ENCODE measurements around the gene PGS1.

Gene PGS1

DNA sequence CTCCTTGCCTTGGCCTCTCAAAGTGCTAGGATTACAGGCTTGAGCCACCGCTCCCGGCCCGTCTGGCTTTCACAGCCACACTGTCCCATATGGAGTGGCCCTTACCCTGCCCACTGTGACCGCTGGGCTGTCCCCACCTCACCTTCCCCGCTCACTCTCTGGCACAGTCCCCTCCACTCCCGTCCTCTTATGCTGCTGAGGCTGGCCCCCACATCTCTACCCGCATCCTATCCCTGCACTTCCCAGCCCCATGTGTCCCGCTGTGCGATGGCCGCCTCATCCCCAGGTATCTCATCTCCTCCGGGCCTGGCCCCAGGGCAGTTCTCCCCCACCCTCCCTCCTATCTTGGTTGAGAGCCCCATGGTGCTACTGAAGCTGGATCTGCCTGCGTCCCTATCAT, 93.2 kb downstream of the PGS1 start:
- H3K4me3 ChIP-seq (ENCODE audit: low read depth, low read length), result no peak overlapping the region
- no peak for DNase-seq (ENCODE audit: low read depth)
- TF ChIP-seq POLR2A (IDR thresholded peaks at IDR 0.05; ENCODE audit: extremely low read depth, insufficient read length), result no peak
- no peak for TF ChIP-seq MYC (IDR thresholded peaks at IDR 0.05; ENCODE audit: low read depth, low read length)

DNA sequence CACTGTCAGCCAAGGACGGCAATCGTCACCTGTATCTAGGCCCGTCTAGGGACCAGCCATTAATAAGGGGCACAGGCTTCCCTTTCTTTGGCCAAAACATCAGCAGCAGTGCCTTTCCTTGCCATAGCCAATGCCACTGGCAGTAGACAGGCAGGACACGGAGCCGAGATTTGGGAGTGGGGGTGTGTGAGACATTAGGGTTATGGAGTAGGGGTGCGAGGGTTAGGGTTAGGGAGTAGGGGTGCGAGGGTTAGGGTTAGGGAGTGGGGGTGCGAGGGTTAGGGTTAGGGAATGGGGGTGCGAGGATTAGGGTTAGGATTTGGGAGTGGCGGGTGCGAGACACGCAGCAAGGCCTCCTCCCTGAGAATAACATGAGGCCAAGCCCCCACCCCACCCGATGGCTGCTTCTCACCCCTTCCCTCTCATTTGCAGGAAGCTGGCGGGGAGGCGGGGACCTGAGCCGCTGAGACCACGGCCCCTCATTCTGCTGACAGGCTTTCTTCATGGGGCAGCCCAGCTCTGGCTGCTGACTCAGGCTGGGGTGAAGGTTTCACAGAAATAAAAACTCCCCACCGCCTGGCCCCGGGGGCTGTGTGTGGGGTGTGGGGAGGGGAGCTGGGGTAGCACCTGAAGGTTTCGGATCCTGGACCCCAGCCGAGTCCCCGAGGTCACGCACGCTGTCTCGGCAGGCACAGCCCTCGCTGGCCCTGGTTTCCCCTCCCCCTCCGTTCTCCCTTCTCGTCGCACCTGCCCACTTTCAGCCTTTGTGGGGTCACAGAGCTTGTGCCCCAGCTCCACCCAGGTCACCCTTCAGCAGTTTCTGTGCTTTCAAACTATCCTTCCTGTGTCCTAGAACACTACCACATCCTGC, 93.8 kb downstream of the PGS1 start:
- H3K4me3 ChIP-seq (ENCODE audit: low read depth, low read length), result no peak overlapping the region
- DNase-seq (ENCODE audit: low read depth), result no peak
- no peak for TF ChIP-seq POLR2A (IDR thresholded peaks at IDR 0.05; ENCODE audit: extremely low read depth, insufficient read length)
- TF ChIP-seq, protein P1, sequence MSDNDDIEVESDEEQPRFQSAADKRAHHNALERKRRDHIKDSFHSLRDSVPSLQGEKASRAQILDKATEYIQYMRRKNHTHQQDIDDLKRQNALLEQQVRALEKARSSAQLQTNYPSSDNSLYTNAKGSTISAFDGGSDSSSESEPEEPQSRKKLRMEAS (IDR thresholded peaks at IDR 0.05; ENCODE audit: low read depth, low read length), result no peak
- TF ChIP-seq MYC (IDR thresholded peaks at IDR 0.05; ENCODE audit: low read depth, low read length), result no peak
- TF ChIP-seq, protein P2, sequence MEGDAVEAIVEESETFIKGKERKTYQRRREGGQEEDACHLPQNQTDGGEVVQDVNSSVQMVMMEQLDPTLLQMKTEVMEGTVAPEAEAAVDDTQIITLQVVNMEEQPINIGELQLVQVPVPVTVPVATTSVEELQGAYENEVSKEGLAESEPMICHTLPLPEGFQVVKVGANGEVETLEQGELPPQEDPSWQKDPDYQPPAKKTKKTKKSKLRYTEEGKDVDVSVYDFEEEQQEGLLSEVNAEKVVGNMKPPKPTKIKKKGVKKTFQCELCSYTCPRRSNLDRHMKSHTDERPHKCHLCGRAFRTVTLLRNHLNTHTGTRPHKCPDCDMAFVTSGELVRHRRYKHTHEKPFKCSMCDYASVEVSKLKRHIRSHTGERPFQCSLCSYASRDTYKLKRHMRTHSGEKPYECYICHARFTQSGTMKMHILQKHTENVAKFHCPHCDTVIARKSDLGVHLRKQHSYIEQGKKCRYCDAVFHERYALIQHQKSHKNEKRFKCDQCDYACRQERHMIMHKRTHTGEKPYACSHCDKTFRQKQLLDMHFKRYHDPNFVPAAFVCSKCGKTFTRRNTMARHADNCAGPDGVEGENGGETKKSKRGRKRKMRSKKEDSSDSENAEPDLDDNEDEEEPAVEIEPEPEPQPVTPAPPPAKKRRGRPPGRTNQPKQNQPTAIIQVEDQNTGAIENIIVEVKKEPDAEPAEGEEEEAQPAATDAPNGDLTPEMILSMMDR (IDR thresholded peaks at IDR 0.05; ENCODE audit: low read depth, low read length), result no peak

DNA sequence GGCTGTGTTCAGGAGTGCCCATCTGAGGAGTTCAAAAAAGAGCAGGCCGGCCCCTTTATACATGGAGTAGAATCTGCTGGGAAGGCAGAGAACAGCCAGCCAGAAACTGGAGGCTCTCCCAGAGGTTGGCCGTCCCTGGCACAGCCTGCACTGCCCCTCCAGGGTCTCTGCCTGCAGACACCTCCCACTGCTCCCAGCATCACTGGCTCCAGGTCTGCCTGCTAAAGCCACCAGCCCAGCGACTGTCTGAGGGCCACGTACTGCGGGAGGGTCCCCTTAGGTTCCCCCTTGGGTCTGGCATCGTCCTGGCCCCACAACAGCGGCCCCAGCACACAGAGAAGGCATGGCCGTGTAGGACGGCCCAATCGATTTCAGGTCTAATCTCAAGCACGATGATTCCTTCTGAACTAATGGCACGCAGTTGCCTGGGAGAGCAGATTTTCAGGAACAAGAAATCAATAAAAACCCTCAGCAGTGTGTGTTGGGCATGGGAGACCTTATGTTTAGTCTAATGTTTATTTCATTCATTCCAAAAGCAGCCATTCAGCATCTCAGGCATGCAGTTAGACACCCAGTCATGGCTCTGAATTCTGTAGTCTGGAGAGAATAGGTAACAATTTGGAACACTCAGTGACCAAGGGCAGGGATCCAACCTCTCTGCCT, 95.6 kb downstream of the PGS1 start:
- no peak for DNase-seq (ENCODE audit: low read depth)
- H3K4me3 ChIP-seq (ENCODE audit: low read depth, low read length), result no peak overlapping the region
- TF ChIP-seq, protein P1 (IDR thresholded peaks at IDR 0.05; ENCODE audit: low read depth, low read length), result no peak
- TF ChIP-seq MYC (IDR thresholded peaks at IDR 0.05; ENCODE audit: low read depth, low read length) (no peak), POLR2A (IDR thresholded peaks at IDR 0.05; ENCODE audit: extremely low read depth, insufficient read length) (no peak)
- TF ChIP-seq, protein P2 (IDR thresholded peaks at IDR 0.05; ENCODE audit: low read depth, low read length), result no peak
